ENCODE measurements around the gene ZDHHC16. TPM values are rescaled to one million over a fixed set of nuclear protein-coding genes. Genes with fewer than 3 reads are reported as not detected.

The ZDHHC16 gene
- total RNA-seq, 2 donors from 2014 or later: 30.8 to 42.4 TPM

DNA sequence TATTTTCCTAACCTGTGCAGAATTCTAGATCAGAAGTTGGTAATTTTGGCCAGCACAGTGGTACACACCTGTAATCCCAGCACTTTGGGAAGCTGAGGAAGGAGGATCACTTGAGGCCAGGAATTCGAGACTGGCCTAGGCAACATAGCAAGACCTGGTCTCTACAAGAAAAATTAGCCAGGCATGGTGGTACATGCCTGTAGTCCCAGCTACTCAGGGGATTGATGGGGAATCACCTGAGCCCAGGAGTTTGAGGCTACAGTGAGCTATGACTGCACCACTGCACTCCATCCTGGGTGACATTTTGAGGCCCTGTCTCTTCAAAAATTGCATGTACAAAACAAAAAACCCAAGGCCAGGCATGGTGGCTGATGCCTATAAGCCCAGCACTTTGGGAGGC is 11.4 kb upstream of the ZDHHC16 start:
- Histone ChIP-seq H3K27ac (no peak overlapping the region), H3K4me3 (no peak overlapping the region), H3K27me3 (replicated peaks; ENCODE audit: insufficient read depth) (no peaks in the 10 kb centered on the region), H3K4me1 (replicated peaks) (no peaks in the 10 kb centered on the region), H3K36me3 (peaks cover 6 to 22% of the 10 kb centered on the region in 2 donors), H3K9me3 (no peaks in the 10 kb centered on the region)
- WGBS: 81% methylated on average over 1 of the region's 1 CpG
- intact Hi-C loops (cut with DNase I): no loop called here
- no peak for DNase-seq (ENCODE audit: low spot score)
- TF ChIP-seq, protein P1, sequence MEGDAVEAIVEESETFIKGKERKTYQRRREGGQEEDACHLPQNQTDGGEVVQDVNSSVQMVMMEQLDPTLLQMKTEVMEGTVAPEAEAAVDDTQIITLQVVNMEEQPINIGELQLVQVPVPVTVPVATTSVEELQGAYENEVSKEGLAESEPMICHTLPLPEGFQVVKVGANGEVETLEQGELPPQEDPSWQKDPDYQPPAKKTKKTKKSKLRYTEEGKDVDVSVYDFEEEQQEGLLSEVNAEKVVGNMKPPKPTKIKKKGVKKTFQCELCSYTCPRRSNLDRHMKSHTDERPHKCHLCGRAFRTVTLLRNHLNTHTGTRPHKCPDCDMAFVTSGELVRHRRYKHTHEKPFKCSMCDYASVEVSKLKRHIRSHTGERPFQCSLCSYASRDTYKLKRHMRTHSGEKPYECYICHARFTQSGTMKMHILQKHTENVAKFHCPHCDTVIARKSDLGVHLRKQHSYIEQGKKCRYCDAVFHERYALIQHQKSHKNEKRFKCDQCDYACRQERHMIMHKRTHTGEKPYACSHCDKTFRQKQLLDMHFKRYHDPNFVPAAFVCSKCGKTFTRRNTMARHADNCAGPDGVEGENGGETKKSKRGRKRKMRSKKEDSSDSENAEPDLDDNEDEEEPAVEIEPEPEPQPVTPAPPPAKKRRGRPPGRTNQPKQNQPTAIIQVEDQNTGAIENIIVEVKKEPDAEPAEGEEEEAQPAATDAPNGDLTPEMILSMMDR (IDR thresholded peaks at IDR 0.05): no peak
- no peak for TF ChIP-seq POLR2A (IDR thresholded peaks at IDR 0.05)
- no peak for TF ChIP-seq POLR2AphosphoS5 (IDR thresholded peaks at IDR 0.05)

DNA sequence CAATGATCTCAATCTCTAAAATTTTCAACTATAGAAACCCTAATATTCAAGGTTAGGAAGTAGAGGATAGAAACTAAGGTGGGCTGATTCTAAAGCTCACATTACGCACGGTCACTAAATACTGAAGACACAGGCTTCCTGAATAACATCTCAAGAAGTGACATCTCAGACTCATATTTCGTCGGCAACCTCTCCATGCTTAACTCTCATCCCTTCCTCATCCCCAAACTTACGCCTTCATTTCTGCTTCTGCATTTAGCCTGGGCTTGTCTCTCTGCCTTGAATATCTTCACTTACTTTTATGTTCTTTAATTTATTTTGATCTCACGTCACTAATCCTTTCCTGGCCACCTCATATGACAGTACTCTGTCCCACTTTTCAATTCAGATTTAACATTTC is 10.8 kb upstream of the ZDHHC16 start:
- Histone ChIP-seq H3K9me3 (no peaks in the 10 kb centered on the region), H3K27me3 (replicated peaks; ENCODE audit: insufficient read depth) (no peaks in the 10 kb centered on the region), H3K36me3 (peaks cover 6 to 23% of the 10 kb centered on the region in 2 donors), H3K4me1 (replicated peaks) (no peaks in the 10 kb centered on the region), H3K4me3 (no peak overlapping the region), H3K27ac (no peak overlapping the region)
- DNase-seq (ENCODE audit: low spot score): no peak
- intact Hi-C loops (cut with DNase I): no loop called here
- 96% methylated on average over 6 of the region's 6 CpGs for WGBS
- TF ChIP-seq, protein P1 (IDR thresholded peaks at IDR 0.05): no peak
- TF ChIP-seq POLR2A (IDR thresholded peaks at IDR 0.05): no peak
- no peak for TF ChIP-seq POLR2AphosphoS5 (IDR thresholded peaks at IDR 0.05)

DNA sequence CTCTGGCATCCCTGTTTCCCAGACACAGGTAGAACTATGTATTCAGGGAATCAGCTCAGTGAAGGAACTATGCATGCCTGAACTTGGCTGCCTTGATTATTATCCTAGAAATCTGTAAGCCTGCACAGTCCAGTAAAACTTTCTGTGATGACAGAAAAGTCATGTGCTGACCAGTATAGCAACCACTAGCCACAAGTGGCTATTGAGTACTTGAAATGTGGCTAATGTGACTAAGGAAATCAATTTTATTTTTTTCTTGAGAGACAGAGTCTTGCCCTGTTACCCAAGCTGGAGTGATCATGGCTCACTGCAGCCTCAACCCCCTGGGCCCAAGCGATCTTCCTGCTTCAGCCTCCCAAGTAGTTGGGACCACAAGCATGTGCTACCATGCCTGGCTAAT is 3.7 kb upstream of the ZDHHC16 start:
- Histone ChIP-seq H3K4me3 (no peak overlapping the region), H3K4me1 (replicated peaks) (peaks cover 8% of the 10 kb centered on the region), H3K27ac (no peak overlapping the region), H3K9me3 (no peaks in the 10 kb centered on the region), H3K36me3 (peaks cover 3 to 8% of the 10 kb centered on the region in 2 donors), H3K27me3 (replicated peaks; ENCODE audit: insufficient read depth) (no peaks in the 10 kb centered on the region)
- TF ChIP-seq POLR2A (IDR thresholded peaks at IDR 0.05): no peak
- TF ChIP-seq, protein P1 (IDR thresholded peaks at IDR 0.05): no peak
- TF ChIP-seq POLR2AphosphoS5 (IDR thresholded peaks at IDR 0.05): no peak
- no peak for DNase-seq (ENCODE audit: low spot score)
- WGBS: 95% methylated on average over 1 of the region's 1 CpG
- intact Hi-C loops (cut with DNase I): no loop called here

DNA sequence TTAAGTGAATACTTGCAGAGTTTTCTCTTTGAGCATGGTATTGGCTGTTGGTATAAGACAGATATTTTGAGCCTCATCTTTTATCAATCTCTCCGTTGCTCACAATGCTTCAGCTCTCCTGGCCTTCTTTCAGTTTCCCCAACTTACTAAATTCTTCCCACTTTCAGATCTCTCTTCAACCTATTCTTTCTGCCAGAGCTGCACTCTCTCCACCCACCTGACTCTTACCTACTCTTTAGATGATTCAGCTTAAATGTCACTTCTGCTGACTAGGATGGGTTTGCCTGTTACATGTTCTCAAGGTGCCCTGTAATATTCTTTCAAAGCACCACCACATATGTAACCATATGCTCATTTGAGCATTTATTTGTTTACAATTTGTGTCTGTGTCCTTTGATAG is 1.8 kb upstream of the ZDHHC16 start:
- H3K4me3 ChIP-seq: no peak overlapping the region
- no peak for DNase-seq (ENCODE audit: low spot score)
- no peaks in the 10 kb centered on the region for H3K9me3 ChIP-seq
- 88% methylated on average over 1 of the region's 1 CpG for WGBS
- no peak overlapping the region for H3K27ac ChIP-seq
- TF ChIP-seq POLR2A (IDR thresholded peaks at IDR 0.05) (no peak), POLR2AphosphoS5 (IDR thresholded peaks at IDR 0.05) (no peak)
- TF ChIP-seq, protein P1 (IDR thresholded peaks at IDR 0.05): no peak
- no peaks in the 10 kb centered on the region for H3K27me3 ChIP-seq (replicated peaks; ENCODE audit: insufficient read depth)
- intact Hi-C loops (cut with DNase I): no loop called here
- peaks cover 8% of the 10 kb centered on the region for H3K4me1 ChIP-seq (replicated peaks)
- peaks cover 3 to 5% of the 10 kb centered on the region in 2 donors for H3K36me3 ChIP-seq

DNA sequence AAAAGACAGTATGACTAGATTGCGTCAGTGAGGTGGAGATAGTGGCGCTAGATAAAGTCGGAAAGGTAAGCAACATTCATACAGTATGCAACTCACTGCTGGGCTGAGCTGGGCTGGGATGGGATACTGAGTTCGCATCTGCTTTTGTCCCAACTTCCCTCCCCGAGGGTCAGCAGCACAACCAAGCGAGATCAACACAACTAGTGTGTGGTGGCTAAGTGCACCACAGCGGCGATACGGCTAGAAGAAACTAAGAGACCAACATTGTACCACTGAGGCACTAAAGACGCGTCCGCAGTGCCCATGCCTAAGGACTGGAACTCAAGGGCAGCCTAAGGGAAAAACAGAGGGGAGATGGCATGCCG is 636 bp upstream of the ZDHHC16 start:
- Histone ChIP-seq H3K36me3 (peaks cover 0 to 3% of the 10 kb centered on the region in 2 donors), H3K9me3 (no peaks in the 10 kb centered on the region), H3K4me1 (replicated peaks) (peaks cover 8% of the 10 kb centered on the region), H3K27ac (peak overlapping the region; percentile 29 to 68), H3K27me3 (replicated peaks; ENCODE audit: insufficient read depth) (no peaks in the 10 kb centered on the region), H3K4me3 (peak overlapping the region; percentile 80 to 81)
- WGBS: under 1% methylated on average over 13 of the region's 13 CpGs
- no peak for DNase-seq (ENCODE audit: low spot score)
- TF ChIP-seq POLR2A (IDR thresholded peaks at IDR 0.05): no peak
- TF ChIP-seq, protein P1 (IDR thresholded peaks at IDR 0.05): no peak
- TF ChIP-seq POLR2AphosphoS5 (IDR thresholded peaks at IDR 0.05): no peak
- intact Hi-C loops (cut with DNase I): no loop called here
